ENCODE results near the gene GAB2.
"Not testable (repeated sequence)": the region's sequence is repeated elsewhere in the genome, so short reads cannot be mapped to it uniquely, and the experiment has no call there.

Gene GAB2

DNA sequence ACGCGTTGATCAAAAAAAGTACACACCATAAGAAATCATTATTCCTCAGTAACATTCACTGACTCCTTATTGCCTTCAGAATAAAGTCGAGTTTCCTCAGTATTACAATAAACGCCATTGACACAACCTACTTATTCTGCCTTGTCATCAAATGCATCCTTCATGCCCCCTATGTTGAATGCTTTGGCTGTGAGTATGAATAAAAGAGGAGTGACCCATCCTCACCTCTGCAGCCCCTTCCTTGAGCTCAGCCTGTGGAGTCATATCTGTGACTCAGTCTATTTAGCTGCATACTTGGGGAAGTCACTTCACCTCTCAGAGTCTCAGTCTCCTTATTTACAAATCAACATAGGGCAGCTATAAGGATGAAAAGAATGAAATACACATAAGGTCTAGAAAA lies 163.8 kb downstream of the GAB2 start:
- DNase-seq, result no peak

DNA sequence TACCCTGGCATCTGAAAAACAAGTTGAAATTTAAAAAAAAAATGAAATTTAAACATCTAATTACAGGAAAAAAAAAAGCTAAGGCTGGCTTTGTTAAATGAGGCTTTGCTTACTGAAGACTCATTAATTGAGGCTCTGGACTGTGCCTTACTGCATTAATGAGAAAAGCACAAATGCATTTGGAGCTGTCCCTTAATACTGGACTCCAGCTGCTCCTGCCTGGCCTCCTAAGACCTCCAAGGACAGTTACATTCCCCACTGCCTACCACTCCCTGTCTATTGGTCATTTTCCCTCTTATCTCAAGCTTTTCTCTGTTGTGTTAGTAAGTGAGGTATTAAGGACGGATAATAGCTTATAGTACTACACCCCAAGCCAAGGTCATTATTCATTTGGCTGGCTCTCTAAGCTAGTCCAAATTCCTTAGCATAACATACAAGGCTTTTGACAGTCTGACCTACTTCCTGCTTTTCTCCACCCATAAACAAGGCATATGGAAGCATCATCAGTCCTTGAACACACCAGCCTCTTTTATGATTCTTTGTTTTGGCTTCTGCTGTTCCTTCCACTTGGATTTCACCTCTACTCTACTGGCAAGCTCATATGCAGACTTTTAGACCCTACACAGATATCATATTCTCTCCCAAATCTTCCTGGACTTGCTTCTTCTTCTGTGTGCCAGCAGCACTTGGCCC lies 166.4 kb downstream of the GAB2 start:
- no peak for DNase-seq

DNA sequence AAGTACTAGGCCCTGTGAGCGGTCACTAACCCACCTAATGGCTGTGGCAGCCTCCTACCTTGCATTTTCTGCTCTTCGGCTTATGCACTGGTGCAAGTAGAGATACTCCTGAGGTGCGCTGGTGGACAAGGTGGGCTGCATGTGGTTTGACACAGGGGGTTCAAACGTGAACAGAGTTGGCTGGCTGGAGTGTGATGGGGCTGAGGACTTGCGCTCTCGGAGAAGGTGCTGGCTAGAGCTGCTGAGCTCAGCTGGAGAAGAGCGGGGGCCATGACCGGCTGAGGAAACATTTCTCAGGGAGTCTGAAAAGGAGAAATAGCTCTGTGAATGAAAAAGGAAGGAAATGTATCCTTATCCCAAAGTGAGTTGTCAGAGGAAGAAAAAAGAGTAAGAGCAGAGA lies 167.5 kb downstream of the GAB2 start:
- no peak for DNase-seq

DNA sequence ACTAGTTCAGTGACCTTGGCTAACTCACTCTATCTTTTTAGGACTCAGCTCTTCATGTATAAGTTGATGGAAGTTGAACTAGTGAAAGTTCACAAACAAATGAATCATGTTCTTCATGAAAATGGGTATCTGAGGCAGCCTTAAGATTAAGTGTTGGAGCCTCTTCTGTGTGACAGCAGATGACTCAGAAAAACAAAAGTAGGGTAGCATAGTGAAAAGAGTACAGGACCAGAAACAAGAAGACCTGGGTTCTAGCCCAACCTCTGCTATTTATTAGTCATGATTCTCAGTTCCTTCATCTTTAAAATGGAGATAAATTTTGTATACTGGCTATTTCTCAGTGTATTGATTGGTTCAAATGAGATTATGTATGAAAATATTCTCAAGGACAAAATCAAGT lies 168.7 kb downstream of the GAB2 start:
- no peak for DNase-seq

DNA sequence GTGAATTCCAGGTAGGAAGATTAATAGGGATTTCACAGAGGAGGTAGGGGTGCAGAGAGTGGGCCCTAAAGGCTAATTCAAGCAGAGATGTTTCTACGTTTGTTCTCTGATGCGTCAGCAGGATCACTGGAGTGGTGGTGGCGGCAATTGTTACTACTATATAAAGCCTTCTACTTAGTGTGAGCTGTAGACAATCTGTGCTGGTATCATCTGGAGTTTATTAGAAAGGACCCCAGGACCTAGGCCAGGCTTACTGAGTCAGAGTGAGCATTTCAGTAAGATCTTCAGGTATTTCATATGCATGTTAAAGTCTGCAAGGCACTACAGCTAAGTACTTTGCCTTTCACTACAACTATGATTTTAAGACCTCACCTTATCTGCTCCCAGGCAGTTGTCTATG lies 169.4 kb downstream of the GAB2 start:
- DNase-seq, result no peak

DNA sequence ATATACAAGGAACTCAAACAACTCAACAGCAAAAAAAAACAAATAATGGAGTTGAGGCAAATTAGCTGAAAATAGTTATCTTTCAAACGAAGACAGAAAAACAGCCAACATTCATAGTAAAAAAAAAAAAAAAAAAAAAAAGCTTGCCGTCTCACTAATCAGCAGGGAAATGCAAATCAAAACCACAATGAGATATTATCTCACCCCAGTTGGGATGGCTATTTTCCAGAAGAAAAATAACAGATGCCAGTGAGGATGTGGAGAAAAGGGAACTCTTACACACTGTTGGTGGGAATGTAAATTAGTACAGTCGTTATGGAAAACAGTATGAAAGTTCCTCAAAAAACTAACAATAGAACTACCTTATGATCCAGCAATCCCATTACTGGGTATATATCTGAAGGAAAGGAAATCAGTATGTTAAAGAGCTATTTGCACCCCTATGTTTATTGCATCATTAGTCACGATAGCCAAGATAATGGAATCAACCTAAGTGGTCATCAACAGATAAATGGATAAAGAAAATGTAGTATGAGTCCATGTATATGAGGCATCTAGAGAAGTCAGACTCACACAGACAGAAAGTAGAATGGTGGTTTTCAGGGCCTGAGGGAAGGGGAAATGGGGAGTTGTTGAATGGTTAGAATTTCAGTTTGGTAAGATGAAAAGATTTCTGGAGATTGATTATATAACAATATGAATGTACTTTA lies 172.9 kb downstream of the GAB2 start:
- no peak for DNase-seq

DNA sequence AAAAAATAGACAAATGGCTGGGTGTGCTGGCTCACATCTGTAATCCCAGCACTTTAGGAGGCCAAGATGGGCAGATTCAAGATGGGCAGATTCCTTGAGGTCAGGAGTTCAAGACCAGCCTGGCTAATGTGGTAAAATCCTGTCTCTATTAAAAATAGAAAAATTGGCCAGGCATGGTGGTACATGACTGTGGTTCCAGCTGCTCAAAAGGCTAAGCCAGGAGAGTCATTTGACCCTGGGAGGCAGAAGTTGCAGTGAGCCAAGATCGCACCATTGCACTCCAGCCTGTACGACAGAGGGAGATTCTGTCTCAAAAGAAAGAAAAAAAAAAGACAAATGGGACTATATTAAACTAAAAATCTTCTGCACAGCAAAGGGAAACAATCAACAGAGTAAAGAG lies 173.5 kb downstream of the GAB2 start:
- no peak for DNase-seq

DNA sequence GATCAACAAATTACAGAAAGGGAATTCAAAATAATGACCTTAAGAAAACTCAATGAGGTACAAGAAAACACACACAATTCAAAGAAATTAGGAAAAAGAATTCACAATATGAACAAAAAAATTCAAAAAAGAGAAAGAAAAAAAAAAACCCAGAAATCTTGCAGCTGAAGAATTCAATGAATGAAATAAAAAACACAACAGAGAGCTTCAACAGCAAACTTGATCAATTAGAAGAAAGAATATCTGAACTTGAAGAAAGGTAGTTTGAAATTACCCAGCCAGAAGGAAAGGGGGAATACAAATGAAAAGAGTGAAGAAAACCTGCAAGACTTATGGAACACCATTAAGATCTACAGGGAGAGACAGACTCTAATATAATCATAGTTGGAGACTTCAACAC lies 176.1 kb downstream of the GAB2 start:
- no peak for DNase-seq

DNA sequence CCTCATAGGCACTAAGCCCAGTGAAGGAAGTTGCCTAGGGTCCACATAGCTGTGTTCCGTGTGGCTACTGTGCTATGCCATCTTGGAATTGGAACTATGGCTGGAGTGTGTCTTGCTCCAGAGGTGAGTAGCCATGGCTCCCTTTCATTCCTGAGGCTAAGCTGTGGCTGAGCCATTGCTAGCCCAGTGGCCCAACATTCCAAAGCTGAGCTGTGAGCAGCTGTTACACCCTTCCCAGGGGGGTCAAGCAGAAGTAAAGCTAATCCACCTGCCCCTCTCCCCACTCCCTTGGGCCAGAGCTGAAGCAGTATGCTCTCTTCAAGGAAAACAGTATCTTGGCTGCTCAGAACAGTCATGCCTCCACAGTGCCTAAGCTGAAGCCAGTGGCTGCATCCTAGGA lies 177.8 kb downstream of the GAB2 start:
- DNase-seq, result no peak

DNA sequence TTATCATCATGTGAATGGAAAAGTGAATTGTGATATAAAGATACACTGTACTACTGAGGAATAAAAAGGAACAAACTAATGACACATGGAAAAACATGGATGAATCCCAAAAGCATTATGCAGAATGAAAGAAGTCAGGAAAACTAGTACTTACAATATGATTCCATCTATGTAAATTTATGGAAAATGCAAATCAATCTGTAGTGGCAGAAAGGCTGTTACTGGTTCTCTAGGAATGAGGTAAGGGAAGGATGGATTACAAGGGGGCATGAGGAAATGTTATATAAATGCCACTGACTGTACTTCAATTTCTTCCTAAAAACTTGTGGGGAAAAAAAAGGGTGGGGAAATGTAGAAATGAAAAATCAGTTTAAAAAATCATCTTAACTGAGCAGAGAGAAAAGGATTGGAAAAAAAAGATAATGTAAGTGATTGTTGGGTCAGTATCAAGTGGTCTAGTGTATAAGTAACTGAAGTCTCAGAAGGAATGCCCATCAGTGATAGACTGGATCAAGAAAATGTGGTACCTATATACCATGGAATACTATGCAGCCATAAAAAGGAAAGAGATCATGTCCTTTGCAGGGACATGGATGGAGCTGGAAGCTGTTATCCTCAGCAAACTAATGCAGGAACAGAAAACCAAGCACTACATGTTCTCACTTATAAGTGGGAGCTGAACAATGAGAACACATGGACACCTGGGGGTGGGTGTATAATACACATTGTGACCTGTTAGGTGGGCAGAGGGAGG lies 180.2 kb downstream of the GAB2 start:
- DNase-seq, result no peak

DNA sequence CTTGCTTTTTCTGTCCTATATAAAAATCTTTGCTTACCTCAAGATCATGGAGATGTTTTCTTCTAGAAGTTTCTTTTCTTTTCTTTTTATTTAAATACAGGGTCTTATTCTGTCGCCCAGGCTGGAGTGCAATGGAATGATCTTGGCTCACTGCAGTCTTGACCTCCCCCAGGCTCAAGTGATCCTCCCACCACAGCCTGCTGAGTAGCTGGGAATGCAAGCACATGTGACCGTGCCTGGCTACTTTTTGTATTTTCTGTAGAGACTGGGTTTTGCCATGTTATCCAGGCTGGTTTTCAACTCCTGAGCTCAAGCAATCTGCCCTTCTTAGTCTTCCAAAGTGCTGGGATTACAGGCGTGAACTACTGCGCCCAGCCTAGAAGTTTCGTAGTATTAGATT lies 183.6 kb downstream of the GAB2 start:
- no peak for DNase-seq

DNA sequence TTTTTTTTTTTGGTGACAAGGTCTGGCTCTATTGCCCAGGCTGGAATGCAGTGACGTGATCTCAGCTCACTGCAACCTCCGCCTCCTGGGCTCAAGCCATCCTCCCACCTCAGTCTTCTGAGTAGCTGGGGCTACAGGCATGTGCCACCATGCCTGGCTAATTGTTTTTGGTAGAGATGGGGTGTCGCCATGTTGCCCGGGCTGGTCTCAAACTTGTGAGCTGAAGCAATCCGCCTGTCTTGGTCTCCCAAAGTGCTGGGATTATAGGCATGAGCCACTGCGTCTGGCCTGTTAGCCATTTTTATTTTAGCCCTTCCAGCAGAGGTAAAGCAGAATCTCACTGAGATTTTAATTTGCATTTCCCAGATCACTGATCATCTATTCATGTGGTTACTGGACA lies 184.6 kb downstream of the GAB2 start:
- not testable (repeated sequence) for DNase-seq

DNA sequence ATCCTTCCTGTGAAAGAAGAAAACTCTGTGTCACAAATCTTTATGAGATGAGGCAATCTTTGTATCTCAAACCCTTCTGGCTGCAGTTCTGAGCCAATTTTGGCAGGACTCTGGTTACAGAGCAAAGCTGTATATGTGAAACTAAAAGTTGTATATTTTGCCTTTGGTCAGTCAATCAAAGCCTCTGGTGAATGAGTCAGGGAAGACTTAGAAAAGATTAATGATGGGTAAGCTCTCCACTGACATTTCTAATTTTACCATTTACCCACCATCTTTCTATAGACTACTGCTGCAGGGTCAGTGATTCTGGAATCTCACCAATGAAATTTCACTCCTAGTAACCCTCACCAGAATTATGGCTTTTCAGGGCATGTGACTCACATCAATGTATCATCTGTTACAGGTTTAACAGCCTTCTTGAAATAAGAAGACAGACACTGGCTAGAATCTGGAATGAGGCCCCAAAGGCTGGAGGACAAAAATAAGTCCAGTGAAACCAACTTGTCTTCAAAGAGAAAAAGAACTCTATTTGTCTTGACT lies 185.6 kb downstream of the GAB2 start:
- no peak for DNase-seq

DNA sequence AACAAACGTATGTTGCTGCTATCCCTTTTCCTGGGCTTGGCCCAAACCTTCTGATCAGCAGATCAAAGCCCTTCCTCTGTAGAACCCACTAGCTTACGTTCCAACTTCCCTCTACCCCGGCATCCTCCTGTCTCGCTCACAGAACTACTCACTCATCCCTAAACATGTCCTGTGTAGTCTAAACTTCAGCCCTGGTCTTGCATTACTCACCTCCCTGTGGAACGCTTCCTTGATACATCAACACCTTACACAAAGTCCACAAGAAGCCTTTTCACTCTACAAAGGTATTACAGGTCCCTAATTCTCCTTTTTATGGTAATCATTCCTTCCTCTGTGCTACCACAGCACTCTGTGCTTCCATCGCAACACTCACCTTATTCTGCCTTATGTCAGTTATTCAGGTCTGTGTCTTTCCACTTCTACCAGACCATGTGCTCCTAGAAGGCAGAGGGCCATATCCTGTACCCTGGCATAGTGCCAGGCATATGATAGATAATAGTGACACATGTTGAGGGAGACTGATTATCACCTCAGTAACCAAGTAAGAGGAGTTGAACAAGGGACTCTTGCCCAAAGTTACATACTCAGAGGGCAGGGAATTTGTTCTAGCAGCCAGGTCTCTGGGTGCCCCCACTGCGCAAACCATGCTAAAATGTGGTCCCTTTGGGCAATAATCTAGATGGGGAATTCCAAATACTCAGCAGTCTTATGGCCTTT lies 187.3 kb downstream of the GAB2 start:
- DNase-seq, result no peak

DNA sequence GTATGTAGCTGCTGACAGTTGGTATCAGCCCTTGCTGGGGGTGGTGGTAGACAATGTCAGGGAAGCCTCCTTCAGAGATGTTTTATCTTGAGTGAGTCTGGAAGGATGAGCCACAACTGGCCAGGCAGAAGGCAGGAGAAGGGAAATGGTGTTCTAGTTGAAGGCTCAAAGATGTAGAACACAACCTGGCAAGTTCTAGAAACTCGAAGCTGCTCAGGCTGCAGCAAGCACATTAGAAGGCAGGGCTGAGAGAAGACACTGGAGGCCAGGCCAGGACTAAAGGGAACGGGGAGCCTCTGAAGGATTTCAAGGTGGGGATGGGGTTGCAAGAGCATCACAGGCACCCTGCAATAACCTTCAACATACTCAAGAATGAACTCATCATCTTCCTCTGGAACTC lies 188.5 kb downstream of the GAB2 start:
- no peak for DNase-seq

DNA sequence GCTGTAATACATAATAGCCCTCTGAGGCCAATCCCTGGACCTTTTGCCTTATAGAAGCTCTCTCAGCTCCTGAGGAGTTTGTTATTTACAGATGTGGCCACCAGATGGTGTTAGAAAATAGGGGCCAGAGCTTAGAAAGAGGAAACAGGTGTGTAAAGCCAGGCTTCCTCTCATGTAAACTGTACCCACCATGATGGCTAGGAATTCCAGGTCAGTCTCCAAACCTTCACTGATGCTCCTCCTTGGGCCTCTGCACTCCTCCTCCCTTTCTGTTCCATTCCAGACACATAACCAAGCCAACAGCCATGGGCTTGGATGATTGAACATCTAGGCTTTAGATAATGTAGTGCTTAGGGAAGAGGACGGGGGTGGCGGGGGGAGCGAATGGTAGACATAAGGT lies 189.2 kb downstream of the GAB2 start:
- peak in 9 of 56 donors; percentile 13 to 47 (median 23) for DNase-seq

DNA sequence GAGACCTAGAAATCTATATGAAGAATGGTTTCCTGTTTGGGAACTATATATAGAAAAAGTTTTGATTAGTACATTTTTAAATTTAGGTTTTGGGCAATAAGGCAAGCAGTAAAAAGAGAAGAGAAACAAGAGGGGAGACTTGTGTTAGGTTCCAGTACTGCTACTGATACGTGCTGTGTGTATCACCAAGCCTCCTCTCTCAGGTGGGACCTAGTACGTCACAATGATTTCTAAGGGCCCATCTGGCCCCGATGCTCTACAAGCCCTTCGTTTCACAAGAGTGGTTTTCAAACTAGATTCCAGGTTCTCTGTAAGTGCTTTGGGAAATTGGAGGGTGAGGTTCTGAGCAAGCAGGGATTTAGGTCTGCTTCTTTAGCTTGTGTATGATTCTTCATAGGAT lies 189.7 kb downstream of the GAB2 start:
- DNase-seq, result no peak

DNA sequence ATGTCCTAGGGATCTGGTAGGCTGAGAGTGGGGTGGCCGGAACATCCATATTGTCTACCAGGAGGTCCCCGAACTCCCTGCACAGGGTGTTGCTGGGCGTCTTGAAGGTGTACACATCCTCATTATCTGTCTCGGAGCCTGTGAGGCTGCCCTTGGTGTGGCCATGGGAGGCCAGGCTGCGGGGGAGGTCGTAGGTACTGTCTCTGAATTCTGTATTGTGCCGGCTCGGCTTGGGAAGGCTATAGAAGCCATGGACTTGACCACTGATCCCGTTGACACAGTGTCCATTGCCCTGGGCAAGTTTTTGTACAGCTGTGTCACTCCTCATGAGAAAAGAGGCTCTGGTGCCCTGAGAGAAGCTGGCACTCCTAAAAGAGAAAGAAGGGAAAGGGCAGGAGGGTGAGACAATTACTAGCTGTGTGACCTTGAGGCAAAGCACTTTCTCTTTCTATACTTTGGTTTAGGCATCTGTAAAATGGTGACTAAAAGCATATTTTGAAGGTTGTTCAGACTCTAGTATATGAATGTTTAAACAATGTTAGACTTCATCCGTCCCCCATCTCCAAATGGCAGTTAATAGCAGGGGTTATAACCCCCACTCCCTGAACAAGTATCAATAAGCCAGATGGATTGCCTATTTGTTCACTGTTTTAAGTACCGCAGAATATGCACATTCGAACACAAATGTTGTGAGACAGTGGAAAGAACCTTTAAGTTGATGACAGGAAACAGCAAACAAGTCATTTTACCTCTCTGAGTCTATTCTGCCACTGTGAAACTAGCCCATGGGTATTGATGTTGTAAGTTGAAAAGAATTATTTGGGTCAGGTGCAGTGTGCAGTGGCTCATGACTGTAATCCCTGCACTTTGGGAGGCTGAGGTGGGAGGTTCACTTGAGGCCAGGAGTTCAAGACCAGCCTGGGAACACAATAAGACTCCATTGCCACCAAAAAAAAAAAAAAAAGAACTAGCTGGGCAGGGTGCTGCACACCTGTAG lies 190.6 kb downstream of the GAB2 start:
- DNase-seq, result no peak

DNA sequence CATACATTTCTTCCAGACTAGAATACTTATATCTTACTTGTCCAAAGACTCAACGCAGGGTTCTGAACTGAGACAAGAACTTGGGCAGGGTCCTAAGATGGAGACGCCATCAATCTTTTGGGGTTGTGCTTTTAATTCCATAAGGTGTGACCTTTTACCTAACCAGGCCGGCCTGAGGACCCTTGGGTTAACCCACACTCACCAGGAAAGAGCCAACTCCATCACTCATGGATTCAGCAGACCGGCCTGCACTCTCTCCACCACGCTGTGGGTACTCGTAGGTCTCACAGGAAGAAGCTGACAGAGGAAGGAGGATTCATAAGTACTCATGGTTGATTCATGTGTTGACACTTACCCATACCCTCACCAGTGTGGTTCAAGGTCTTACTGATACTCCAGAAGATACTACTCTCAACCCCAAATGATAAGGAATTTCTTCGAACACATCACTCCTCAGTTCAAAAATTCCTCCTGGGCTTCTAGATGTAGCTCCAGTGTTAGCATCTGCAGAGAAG lies 192.7 kb downstream of the GAB2 start:
- DNase-seq, result no peak

DNA sequence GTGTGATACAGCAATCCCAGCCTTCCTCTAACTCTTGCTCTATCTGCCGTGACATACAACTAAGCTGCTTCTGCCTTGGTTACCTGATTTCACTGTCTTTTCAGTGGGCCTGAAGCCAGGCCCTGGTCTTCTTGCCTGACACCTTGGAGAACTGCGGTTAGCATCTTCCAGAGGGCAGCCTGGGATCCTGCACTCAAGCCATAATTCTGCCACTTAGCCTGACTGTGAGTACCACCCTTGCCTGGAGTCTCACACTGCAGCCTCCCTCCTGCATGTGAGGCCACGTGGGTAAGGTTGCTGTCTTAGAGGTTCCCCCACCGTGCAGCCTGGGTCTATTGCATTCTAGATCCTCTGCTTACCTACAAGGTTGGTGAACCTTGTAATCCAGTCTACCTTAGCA lies 193.1 kb downstream of the GAB2 start:
- no peak for DNase-seq
